ENCODE results near the gene PCARE. TPM values are rescaled to one million over a fixed set of nuclear protein-coding genes. Genes with fewer than 3 reads are reported as not detected.

Gene PCARE
- total and polyA plus RNA-seq, 2 experiments from 2014 or later: not detected

GRCh38 chr2:29014811-29015421 is 59.4 kb downstream of the PCARE start:
- no peak for TF ChIP-seq ZNF462 (CRISPR knock-in tag; IDR thresholded peaks at IDR 0.05)
- no peak for TF ChIP-seq REST (IDR thresholded peaks at IDR 0.05; ENCODE audit: unreplicated experiment)
- TF ChIP-seq ETS1 (IDR thresholded peaks at IDR 0.05): no peak
- TF ChIP-seq CREB1 (CRISPR knock-in tag; IDR thresholded peaks at IDR 0.05; ENCODE audit: low read depth): no peak
- H3K79me2 ChIP-seq (replicated peaks; ENCODE audit: insufficient read depth): no peaks in the 10 kb centered on the region
- ATAC-seq (no peak), DNase-seq (ENCODE audit: low spot score) (no peak)
- no peaks in the 10 kb centered on the region for H3K36me3 ChIP-seq (ENCODE audit: insufficient read depth)
- H2AFZ ChIP-seq: no peak overlapping the region
- 0 out of 2 replicates have a peak, but pooled peaks cover 4% of the 10 kb centered on the region for H3K4me1 ChIP-seq (ENCODE audit: insufficient read depth)
- H3K27ac ChIP-seq (ENCODE audit: low read depth): no peak overlapping the region
- no peaks in the 10 kb centered on the region for H3K9me2 ChIP-seq (ENCODE audit: insufficient read depth)
- Mint-ChIP-seq H3K4me3 (no peak overlapping the region), H3K9me3 (peaks cover 5% of the 10 kb centered on the region; the same call in 1 of the 3 replicates), H3K4me1 (peaks cover 20% of the 10 kb centered on the region), H3K27ac (no peak overlapping the region), H3K27me3 (ENCODE audit: insufficient read depth, low read depth, poor library complexity) (peaks cover 6% of the 10 kb centered on the region), H3K36me3 (ENCODE audit: low read depth) (peaks cover 3% of the 10 kb centered on the region; the same call in 1 of the 3 replicates)
- H3F3A ChIP-seq (replicated peaks; ENCODE audit: low read depth): no peaks in the 10 kb centered on the region
- H3K4me2 ChIP-seq: no peak overlapping the region
- H3K4me3 ChIP-seq: no peak overlapping the region
- H4K20me1 ChIP-seq (replicated peaks; ENCODE audit: insufficient read depth): no peaks in the 10 kb centered on the region
- no peaks in the 10 kb centered on the region for H3K27me3 ChIP-seq (ENCODE audit: insufficient read depth)
